Left ventricle myocardium inferior (tissue), 1 donor: ENCODE measurements around the gene KPNA6. TPM values are rescaled to one million over a fixed set of nuclear protein-coding genes. Genes with fewer than 3 reads are reported as not detected.
A peak's percentile ranks its signal among the peaks of the same experiment; 100 is the strongest.

Experiments used
- DNase-seq: peaks from one replicate; pipeline ENCODE4 v3.0.0-alpha.2; 2020
- H3K27ac ChIP-seq: fragments of 200-600 bp; replicated peaks from 2 replicates; pipeline ENCODE4 v1.8.0; 2021
- H3K27me3 ChIP-seq: fragments of 200-600 bp; 2 replicates; pipeline ENCODE4 v1.8.0; 2021; ENCODE audit warnings: low read depth
- H3K36me3 ChIP-seq: fragments of 200-600 bp; 2 replicates; pipeline ENCODE4 v1.8.0; 2021
- H3K4me1 ChIP-seq: fragments of 200-600 bp; 2 replicates; pipeline ENCODE4 v1.8.0; 2021
- H3K4me3 ChIP-seq: fragments of 200-600 bp; 2 replicates; pipeline ENCODE4 v1.8.0; 2021; ENCODE audit warnings: mild to moderate bottlenecking, moderate library complexity
- H3K9me3 ChIP-seq: fragments of 200-600 bp; replicated peaks from 2 replicates; pipeline ENCODE4 v1.8.0; 2021
- CTCF ChIP-seq: fragments of 200-600 bp; IDR thresholded peaks from 2 replicates; pipeline ENCODE4 v1.8.0; 2021; ENCODE audit warnings: antibody characterized with exemption, mild to moderate bottlenecking, borderline replicate concordance
- intact Hi-C: fragments of 100-400 bp; cut with micrococcal nuclease; formaldehyde crosslinking; loops from one replicate; pipeline ENCODE4 v1.11.0; 2022
- total RNA-seq: library from RNA; stranded (reverse); fragmentation: NEBNext Ultra II Directional; extraction: Animal tissue kit (Norgen Biotek cat#: 25700); gene quantifications from one replicate; pipeline ENCODE4 v1.2.1, GENCODE V29; 2021
- donor health status: DM: no; HTN: yes; CAD: no; lungs with severe emphysema.

The KPNA6 gene
- total RNA-seq, 1 donor from 2014 or later, result 75.9 TPM

- Histone ChIP-seq H3K4me1 (no peaks in the 10 kb centered on the region), H3K36me3 (peaks cover 84% of the 10 kb centered on the region), H3K27me3 (no peaks in the 10 kb centered on the region), H3K9me3 (no peaks in the 10 kb centered on the region), H3K27ac (no peak overlapping the region), H3K4me3 (no peak overlapping the region)
- DNase-seq, result no peak
- no peak for TF ChIP-seq CTCF
- intact Hi-C loops, result no loop called here
These were observed 12.9 kb upstream of the KPNA6 start for GRCh38 chr1:32094746-32095521.

- Histone ChIP-seq H3K9me3 (no peaks in the 10 kb centered on the region), H3K4me1 (peaks cover 7% of the 10 kb centered on the region), H3K27ac (no peak overlapping the region), H3K36me3 (peaks cover 64% of the 10 kb centered on the region), H3K4me3 (no peak overlapping the region), H3K27me3 (no peaks in the 10 kb centered on the region)
- no peak for DNase-seq
- intact Hi-C loops, result no loop called here
- no peak for TF ChIP-seq CTCF
These were observed 8.4 kb upstream of the KPNA6 start for GRCh38 chr1:32099426-32099825.

GRCh38 chr1:32100359-32100758 is 7.5 kb upstream of the KPNA6 start:
- no peak overlapping the region for H3K4me3 ChIP-seq
- no peak for TF ChIP-seq CTCF
- peak; percentile 41 for DNase-seq
- H3K27me3 ChIP-seq, result no peaks in the 10 kb centered on the region
- H3K4me1 ChIP-seq, result peaks cover 7% of the 10 kb centered on the region
- H3K9me3 ChIP-seq, result no peaks in the 10 kb centered on the region
- intact Hi-C loops, result no loop called here
- peaks cover 55% of the 10 kb centered on the region for H3K36me3 ChIP-seq
- peak overlapping the region; percentile 49 for H3K27ac ChIP-seq

GRCh38 chr1:32100807-32101708 is 6.8 kb upstream of the KPNA6 start:
- Histone ChIP-seq H3K36me3 (peaks cover 48% of the 10 kb centered on the region), H3K27ac (peak overlapping the region; percentile 49), H3K27me3 (no peaks in the 10 kb centered on the region), H3K4me1 (peaks cover 7% of the 10 kb centered on the region), H3K4me3 (no peak overlapping the region), H3K9me3 (no peaks in the 10 kb centered on the region)
- TF ChIP-seq CTCF, result no peak
- DNase-seq, result no peak
- intact Hi-C loops, result no loop called here

- Histone ChIP-seq H3K27ac (no peak overlapping the region), H3K4me1 (peaks cover 20% of the 10 kb centered on the region), H3K27me3 (no peaks in the 10 kb centered on the region), H3K4me3 (no peak overlapping the region), H3K36me3 (peaks cover 17% of the 10 kb centered on the region), H3K9me3 (no peaks in the 10 kb centered on the region)
- intact Hi-C loops, result no loop called here
- DNase-seq, result no peak
- TF ChIP-seq CTCF, result no peak
These were observed 3.7 kb upstream of the KPNA6 start for GRCh38 chr1:32104127-32104526.
